GM12874 (cell line): ENCODE results near the gene CPNE7.

Experiments
- CTCF ChIP-seq: IDR thresholded peaks from 2 replicates; pipeline ENCODE4 v1.5.1; 2011; ENCODE audit warnings: low read depth, mild to moderate bottlenecking, control low read depth, low read length, moderate library complexity; ENCODE audit not compliant: insufficient read depth

CPNE7 gene

GRCh38 chr16:89621136-89621697 is 45.7 kb downstream of the CPNE7 start:
- TF ChIP-seq CTCF, result no peak

GRCh38 chr16:89621698-89622409 is 46.3 kb downstream of the CPNE7 start:
- TF ChIP-seq CTCF, result no peak

- TF ChIP-seq CTCF, result no peak
These were observed 48.1 kb downstream of the CPNE7 start for GRCh38 chr16:89623511-89624261.

GRCh38 chr16:89624777-89625761 is 49.5 kb downstream of the CPNE7 start:
- TF ChIP-seq CTCF, result no peak

- no peak for TF ChIP-seq CTCF
These were observed 54.5 kb downstream of the CPNE7 start for GRCh38 chr16:89629827-89630610.

- TF ChIP-seq CTCF, result no peak
These were observed 57.6 kb downstream of the CPNE7 start for GRCh38 chr16:89633064-89633631.
